GM04503 (cell line): Measurements from ENCODE around the gene RASGRP2.
"Not testable (repeated sequence)": the region's sequence is repeated elsewhere in the genome, so short reads cannot be mapped to it uniquely, and the experiment has no call there.

Source experiments
- DNase-seq: peaks from one replicate; pipeline ENCODE4 v3.0.0-alpha.2; 2012; ENCODE audit warnings: low read depth

RASGRP2 gene

DNA sequence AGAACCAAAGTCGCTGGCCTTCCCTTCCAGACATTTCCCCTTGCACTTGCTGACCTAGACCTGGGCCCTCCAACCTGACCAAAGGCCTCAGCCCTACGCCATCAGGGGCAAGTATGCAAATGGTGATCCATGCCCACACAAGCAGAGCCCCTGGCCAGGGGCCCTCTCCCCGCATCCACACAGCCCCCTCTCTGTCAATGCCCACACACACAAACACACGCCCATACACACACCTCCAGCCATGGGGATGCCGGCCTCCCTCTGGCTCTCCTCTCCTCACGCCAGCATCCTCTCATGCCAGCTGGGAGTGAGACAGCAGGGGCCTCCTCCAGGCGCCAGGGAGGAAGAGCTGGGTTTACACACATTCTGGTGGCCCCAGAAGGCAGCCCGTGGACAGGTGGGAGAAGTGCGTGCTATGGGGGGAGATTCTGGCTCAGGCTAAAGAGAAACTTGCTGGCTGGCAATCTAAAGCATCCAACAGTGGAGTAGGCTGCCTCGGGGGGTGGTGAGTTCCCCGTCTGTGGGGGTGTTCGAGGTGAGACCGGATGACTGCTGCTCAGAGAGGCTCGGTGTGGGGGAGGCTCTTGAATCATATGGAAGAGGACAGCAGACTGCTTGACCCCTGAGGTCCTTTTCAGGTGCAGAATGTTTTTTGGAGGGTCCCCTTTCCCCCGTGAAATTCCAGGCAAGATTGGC lies 25.7 kb downstream of the RASGRP2 start:
- no peak for DNase-seq

DNA sequence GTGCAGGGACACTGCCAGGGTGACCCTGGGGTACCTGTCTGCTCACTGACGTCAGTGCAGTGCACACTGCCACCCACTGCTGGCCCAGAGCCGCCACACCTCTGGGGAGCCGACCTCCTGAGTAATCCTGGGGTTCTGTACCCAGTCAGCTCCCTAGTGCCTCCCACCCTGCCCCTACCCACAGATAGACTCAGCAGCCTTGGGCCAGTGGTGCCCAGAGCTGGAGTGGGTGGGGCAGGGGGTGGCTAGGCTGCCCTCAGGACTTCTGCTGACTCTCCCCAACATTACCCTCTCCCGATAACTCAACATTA lies 26.7 kb downstream of the RASGRP2 start:
- no peak for DNase-seq

DNA sequence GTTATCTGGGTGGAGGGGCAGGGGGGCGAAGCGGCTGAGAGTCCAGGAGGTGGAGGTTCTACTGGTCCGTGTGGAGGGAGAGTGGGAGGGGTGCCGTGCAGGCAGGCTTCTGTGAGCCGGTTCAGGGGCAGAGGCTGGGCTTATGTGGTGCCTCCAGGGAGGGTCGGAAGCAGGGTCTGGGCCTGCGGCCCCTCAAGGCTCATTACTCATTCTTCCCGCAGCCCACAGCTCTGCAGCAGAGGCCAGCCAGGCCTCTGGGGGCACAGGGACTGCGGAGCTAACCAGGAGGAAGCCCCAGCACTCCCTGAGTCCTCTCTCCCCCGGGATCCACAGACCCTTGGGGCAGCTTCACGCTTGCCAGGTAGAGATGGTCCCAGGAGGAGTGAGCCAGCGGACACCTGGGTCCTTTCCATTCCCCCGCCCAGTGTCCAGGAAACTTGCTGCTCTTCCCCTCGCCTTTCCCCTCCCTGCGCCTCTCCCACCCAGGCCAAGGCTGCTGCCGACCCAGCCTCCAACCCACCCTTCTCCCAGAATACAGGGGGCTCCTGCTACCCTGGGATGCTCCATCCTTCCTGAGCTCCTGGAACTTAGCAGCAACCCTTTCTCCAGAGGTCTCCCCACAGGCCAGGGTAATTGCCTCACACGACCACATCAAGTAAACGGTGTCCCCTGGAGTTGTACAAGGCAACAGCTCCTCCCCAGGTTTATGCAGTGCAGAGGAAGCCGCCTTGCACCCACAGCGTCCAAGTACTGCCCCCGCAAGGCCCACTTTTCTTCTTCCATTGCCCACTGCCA lies 27.3 kb downstream of the RASGRP2 start:
- no peak for DNase-seq

DNA sequence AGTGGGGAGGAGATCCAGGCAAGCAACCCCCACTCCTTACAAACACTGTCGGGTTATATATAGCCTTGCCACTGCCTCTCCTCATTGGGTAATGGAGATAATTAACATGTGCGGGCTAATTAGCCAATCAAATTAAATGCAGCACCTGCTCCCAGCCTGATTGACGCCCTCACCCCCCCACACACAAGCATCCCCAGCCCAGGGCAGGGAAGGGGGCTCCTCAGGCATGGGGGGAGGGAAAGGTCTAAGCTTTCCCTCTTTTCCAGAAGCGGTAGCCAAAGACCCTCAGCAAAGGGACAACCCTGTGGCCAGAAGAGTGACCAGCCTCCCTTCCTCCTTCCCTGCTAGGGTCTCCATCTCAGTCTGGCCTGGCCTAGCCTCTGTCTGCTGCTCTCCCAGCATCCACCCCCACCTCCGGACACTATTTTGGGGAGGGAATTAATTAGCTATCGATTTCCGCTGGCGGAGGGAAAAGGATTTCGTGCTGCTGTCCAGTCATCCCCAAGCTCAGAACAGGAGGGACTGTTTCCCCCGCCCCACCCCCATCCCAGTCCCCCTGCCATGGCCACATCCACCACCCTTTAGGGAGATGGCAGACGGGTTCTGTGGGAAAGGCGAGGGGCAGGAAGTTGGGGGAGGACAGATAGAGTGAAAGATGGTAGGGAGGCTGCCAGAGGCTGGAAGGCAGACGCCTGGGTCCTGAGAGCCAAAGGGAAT lies 28.0 kb downstream of the RASGRP2 start:
- no peak for DNase-seq

DNA sequence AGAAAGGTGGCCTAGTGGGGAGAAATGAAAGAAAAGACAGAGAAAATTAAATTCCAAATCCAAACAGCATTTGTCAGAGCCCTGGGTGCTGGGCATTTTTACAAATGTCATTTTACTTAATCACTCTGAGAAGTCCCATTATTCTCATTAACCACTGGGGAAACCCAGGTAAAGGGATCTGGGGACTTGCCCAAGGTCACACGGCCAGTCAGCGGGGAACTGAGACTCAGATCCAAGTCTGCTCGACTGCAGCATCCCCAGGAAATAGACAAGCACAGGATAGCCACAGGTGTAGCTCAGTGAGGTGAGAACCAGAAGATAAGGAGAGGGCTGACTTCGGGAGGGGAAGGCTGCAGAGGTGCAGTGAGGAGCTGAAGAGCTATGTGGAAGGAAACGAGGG lies 28.8 kb downstream of the RASGRP2 start:
- DNase-seq: no peak

DNA sequence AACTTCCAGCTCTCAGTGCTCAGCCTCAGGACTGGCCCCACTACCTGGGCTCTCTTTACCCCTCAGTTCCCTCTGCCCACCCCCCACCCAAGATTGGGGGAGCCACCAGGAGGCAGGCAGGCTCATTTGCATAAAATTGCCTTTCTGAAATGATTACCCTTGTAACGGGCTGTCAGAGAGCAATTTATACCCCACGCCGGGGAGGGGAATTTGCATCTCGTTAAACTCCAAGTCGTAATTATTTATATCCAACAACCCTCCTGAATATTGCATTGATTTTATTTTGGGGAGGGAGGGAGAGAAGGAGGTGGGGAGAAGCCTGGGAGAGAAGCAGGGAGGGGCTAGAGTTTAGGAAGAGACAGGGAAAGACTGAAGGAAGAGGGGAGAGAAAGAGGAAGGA lies 29.3 kb downstream of the RASGRP2 start:
- DNase-seq: no peak

DNA sequence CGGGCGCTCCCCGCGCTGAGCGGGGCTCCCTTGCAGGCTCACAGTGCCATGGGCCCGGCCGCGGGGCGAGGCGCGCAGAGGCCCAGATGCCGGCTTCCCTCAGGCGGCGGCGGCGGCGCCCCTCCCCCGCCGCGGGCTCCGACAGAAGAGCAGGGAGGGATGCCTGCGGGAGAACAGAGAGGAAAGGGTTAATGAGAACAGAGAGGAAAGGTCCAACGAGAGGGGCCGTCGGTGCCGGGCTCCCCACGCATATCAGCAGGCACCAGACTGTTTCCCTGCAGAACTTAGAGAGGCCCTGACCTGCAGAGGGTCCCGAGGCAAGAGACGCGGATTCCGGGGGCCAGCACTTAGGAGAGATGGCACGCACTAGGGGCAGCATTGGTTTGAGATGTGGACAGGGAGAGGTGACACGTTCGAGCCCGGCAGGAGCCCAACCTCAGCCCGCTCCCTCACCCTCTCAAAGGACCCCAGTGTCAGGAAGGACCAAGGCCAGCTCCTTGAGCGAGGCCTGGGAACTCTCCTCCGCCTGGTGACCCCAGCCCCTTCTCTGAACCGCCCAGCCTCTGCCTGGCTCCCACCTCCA lies 30.1 kb downstream of the RASGRP2 start:
- no peak for DNase-seq

DNA sequence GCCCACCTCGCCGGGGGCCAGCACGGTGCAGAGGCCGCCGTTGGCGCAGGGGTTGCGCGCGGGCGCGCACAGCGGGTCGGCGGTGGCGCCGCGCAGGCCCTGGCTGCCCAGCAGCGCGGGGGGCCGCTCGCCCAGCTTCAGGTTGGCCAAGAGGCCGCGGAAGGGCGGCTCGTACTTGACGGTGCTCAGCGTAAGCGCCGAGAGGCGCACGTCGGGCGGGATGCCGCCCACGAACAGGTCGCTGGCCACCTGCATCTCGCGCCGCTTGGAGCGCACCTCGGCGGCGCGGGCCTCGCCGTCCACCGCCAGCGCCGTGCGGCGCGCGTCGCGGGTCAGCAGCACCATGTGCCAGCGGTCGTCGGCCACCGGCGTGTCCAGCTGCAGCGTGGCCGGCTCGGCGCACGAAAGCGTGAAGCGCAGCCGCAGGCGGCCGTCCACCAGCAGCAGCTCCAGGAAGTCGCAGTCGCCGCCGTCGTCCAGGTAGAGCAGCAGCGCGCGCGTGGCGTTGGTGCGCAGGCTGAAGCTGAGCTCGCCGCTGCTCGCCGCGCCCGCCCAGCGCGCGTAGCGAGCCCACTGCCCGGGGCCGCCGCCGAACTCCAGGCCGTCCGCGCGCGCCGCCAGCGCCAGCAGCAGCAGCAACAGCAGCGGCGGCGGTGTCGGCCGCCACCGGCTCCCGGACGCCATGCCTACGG lies 30.8 kb downstream of the RASGRP2 start:
- no peak for DNase-seq

DNA sequence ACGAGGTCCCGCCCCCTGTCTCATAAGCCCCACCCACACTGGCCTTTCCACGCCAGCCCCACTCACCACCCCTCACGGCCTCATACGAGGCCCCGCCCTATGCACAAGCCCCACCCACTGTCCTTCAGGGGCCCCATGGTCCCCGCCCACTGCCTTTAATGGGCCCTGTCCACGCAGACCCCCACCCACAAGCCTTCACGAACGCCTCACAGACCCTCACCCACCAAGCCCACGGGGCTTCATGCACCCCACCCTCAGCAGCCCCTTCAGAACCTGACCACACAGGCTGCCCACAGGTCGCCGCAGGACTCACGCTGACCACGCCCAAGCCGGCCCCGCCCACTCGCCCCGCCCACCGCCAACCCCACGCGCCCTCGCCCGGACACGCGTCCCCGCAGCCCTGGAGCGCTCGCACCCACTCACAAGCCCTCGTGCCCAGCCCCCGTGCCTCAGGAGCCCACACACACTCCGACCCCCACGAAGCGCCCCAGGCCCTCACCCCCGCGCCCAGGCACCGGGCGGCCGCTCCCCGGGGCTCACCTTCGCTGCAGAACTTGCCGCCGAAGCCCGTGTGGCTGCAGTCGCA lies 31.4 kb downstream of the RASGRP2 start:
- DNase-seq: no peak

DNA sequence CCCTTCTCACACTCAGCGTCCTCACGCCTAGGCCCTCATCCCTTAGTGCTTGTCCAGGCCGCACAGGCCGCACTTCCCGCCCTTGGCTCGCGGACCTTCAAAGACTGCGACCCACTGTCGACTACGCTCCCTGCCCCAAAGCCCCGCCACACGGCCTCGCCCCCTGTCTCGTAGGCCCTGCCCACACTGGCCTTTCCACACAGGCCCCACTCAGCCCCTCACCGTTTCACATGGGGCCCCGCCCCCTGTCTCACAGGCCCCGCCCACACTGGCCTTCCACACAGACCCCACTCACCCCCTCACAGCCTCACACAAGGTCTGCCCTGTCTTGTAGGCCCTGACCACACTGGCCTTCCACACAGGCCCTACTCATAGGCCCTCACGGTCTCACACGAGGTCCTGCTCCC lies 32.0 kb downstream of the RASGRP2 start:
- DNase-seq: no peak

DNA sequence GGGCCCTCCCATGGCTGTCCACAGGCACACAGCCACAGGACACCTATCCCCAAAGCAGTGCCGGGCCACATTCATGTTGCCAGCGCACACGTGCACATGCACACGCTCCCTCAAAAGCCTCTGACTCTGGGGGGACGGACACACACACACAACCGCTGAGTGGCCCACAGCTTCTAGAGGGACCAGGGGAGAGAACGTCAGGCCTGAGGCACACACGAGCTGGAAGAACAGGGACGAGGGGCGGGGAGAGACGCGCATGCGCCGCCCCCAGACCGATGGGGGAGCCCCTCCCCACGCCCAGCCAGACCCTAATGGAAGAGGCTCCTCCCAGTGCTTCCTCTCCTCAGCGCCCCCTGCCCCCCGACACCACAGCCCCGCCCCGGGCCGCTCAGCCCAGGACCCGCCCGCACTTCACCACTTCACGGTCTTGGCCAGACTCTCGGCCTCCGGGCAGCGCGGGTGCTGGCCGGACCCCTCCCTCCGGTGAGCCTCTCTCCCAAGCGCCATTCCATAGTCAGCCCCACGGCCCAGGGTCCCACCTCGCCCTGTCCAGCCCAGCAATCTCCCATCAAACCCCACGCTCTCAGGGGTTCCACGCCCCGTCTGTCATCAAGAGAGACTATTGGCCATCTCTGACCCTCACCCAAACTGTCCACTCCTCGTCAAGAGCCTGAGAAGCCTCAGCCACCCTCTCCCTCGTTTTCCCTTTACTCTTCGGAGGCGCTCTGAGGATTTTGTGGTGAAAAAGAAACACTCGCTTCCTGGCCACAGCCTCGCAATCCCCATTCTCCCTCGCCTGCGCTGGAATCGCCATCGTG lies 32.6 kb downstream of the RASGRP2 start:
- no peak for DNase-seq

DNA sequence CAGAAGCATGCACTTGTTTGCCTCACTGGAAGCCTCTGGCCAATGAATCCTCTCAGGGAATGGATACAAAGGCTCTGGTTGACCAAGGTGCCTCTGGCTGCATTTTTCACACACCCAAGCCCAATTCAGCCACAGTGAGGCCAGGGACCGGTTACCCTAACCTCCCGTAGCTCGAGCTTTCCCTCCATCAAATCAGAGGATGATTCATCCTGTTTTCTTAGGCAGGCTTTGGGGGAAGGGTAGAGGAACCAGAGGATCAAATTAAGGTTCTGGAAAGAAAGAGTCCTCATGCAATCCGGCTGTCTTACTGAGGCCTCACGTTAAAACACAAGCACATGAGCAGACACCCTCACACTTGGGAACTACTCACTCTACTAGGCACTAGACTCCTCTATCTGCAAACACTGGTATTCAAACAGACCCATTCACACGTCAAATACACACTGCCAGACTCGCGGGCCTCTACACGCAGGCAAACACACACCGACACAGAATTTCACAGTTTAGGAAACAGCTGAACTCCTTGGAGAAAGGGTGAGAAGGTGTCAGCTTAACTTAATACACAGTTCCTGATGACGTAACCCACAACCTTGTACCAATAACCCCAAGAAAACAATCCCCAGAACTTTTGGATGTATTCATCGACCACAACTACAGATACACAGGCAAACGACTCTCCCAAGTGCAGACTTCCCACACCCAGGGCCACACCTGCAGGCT lies 33.4 kb downstream of the RASGRP2 start:
- no peak for DNase-seq

DNA sequence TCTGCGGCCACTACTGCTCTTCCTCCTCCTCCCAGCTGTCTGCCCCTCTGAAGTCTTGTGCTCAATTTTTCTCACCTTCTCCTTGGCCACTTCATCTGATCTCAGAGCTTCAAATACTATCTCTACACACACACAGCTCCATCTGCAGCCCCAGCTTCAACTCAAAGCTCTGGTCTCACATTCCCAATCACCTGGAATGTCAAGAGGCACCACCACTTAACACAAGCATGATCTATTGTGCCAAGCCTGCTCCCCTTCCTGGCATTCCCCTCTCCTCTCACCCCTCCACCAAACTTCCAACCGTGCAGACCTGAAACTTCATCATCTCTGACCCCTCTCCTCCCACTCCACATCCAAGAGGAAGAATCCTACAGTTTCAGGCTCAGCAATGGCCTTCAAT lies 38.4 kb downstream of the RASGRP2 start:
- DNase-seq: no peak

DNA sequence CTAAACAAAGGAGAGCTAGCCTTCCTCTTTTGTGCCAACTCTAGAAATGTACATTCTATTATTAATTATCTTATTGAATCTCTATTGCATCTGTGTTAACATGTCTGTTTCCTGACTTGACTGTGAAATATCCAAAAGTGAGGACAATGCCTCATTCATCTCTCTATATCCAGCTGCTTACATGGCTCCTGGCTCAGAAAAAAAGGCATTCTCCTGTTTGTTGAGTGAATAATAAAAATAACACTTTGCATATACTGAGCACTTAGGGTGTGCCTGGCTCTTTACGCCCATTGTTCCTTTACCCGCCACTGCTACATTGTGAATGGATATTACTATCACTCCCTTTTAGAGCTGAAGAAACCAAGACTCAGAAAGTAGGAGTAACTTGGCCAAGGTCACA lies 40.9 kb downstream of the RASGRP2 start:
- no peak for DNase-seq

DNA sequence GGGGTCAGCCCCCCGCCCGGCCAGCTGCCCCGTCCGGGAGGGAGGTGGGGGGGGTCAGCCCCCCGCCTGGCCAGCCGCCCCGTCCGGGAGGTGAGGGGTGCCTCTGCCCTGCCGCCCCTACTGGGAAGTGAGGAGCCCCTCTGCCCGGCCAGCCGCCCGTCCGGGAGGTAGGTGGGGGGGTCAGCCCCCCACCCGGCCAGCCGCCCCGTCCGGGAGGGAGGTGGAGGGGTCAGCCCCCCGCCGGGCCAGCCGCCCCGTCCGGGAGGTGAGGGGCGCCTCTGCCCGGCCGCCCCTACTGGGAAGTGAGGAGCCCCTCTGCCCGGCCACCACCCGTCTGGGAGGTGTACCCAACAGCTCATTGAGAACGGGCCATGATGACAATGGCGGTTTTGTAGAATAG lies 42.0 kb downstream of the RASGRP2 start:
- not testable (repeated sequence) for DNase-seq

DNA sequence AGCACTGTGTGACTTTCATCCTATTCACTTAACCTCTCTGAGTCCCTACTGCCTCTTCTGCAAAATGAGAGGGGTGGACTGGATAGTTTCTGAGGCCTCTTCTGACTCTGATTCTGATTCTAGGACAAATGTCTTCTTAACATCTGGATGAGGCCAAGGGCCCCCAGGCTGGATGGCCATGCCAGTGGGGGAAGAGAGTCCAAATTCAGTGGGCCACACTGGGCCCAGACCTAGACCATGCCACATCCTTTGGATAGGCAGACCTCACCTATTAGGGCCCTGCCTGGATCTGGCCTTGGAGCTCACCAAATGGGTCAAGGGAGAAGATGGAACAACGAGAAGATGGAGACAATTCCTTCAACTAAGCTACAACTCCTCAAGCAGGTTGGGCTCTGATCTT lies 45.5 kb downstream of the RASGRP2 start:
- no peak for DNase-seq

DNA sequence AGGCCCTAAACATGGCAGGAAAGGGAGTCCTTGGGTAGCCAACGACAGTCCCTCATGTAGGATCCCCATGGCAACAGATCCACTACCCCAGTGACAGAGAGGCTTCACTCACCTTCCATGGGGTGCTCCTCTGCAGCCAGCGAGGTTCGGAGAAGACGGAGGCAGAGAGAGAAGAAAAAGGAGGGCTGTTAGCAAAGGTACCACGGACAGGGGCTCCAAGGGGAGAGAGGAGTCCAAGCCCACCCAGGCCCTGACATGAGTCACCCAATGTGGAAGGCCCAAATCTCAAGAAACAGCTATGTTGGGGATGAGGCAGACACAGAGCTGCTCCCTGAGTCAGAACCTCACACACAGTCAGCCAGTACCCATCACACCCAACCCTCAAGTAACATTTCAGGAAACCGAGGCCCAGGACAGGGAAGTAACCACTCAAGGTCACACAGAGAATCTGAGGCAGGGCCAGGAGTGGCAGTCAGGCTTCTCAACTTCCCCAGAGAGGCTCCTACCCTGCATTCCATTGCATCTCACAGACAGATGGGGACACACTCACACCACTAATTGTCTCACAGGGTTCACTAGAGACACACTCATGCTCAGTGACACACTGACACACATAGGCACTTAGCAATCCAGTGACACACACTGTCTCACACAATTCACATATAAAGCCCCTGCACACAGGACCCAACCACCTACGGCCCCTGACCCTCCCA lies 46.1 kb downstream of the RASGRP2 start:
- DNase-seq: no peak

DNA sequence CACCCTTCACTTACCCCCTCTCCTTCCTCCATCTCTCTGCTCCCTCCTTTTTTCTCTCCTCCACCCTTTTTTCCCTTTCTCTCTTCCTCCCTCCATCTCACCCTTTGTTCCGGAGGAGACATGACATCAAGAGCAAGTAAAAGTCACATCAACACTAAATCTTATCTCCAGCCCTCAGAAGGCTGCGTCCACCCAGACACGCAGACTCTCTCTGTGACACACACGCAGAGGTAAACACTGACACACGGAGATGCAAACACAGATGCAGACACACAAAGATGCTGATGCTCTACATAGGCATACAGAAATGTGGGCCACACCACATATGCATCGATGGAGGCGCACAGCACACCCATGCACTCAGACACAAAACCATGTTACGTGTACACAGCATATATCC lies 47.9 kb downstream of the RASGRP2 start:
- DNase-seq: no peak

DNA sequence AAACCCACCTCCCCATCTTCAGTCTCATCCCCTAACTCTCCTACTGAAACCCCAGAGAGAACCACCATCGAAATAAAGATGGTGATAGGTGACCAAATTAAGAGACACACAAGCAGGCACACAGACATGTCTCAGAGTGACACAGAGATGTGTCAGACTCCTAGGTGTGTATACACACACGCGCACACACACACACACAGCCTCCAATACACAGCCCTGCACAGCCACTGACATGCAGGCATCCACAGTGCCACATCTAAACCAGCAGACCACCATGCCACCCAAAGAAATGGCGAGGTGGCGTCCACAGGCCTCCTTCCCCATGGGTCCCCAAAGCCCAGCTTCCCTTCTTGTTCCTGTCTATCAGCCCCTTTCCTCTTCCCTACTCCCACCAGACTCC lies 48.4 kb downstream of the RASGRP2 start:
- no peak for DNase-seq
